ENCODE results near the gene PVRIG.
"Not testable (repeated sequence)": the region's sequence is repeated elsewhere in the genome, so short reads cannot be mapped to it uniquely, and the experiment has no call there.

The PVRIG gene

DNA sequence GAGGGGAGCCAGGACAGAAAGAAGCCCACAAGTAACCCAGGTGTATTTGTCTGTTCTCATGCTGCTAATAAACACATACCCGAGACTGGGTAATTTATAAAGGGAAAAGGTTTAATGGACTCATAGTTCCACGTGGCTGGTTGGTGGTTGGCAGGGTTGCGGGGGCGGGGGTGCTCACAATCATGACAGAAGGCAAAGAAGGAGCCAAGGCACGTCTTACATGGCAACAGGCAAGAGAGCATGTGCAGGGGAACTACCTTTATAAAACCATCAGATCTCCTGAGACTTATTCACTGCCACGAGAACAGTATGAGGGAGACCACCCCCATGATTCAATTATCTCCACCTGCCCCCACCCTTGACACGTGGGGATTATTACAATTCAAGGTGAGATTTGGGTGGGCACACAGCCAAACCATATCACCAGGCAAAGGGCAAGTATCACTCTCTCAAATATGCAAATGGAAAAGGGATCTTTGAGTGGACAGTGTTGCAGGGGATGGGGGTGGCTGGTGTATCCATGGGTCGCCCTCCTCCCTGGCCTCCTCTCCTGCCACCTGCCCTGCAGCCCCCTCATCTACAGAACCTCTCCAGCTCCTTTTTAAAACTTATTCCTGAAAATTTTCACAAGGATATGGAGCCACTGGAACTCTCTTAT, 15.0 kb downstream of the PVRIG start:
- DNase-seq (ENCODE audit: low read depth, low spot score) = not testable (repeated sequence)

DNA sequence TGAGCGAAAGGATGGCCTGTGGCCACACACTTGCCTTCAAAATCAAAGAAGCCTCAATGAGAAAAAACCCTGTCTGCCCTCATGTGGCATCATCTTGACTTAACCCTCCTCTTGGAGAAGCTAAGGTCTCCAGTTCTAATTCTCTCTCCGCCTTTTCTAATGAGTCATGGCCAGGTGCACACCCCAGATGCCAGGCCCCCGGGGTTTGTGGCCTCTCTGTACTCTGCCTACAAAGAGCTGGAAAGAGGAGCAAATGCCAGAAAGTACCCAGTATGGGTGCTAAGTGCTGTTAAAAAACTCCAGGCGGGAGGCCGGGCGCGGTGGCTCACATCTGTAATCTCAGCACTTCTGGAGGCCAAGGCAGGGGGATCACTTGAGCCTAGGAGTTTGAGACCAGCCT, 20.2 kb downstream of the PVRIG start:
- DNase-seq (ENCODE audit: low read depth, low spot score) = not testable (repeated sequence)

DNA sequence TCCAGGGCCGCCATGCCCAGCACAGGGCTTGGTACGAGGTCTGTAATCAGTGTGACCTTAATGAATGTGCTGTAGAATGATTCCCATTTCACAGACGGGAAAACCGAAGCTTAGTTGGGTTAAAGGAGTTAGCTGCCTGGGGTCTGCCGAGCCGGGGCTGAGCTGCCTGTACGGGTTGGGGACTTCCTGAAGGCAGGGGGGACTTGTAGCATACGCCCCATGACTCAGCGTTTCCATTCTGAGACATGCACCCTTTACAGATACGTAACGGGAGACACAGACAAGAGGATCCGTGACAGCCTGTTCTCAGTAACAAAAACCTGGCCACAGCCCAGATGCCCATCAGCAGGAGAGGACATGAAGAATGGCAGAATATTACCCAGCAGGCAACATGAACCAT, 23.6 kb downstream of the PVRIG start:
- DNase-seq (ENCODE audit: low read depth, low spot score) = not testable (repeated sequence)

DNA sequence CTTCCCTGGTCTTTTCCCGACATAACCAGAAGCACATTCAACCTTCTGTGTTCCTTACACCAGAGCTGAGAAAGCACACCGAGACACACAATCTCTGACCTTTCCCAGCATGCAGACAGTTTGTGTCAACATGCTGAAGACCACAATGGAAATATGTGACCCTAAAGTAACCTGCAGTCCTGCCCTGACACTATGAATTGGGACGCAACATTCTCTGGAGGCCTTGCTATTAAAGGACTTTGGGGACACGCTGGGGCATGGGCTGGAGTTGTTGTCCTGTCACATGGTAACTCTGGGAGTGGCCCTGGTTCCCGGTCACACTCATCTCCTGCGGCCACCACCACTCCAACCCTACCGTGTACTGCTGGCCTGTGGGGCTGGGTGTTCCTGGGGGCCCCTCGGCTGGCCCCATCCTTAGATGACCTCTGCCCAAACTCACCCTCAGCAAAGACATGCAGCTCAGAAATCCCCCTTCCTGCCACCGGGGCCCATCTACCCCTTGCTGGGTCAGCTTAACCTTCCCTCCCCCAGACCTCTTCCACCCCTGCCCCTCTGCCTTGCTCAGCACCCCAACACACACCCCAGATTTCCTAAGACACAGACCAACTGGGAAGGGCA, 25.3 kb downstream of the PVRIG start:
- not testable (repeated sequence) for DNase-seq (ENCODE audit: low read depth, low spot score)

DNA sequence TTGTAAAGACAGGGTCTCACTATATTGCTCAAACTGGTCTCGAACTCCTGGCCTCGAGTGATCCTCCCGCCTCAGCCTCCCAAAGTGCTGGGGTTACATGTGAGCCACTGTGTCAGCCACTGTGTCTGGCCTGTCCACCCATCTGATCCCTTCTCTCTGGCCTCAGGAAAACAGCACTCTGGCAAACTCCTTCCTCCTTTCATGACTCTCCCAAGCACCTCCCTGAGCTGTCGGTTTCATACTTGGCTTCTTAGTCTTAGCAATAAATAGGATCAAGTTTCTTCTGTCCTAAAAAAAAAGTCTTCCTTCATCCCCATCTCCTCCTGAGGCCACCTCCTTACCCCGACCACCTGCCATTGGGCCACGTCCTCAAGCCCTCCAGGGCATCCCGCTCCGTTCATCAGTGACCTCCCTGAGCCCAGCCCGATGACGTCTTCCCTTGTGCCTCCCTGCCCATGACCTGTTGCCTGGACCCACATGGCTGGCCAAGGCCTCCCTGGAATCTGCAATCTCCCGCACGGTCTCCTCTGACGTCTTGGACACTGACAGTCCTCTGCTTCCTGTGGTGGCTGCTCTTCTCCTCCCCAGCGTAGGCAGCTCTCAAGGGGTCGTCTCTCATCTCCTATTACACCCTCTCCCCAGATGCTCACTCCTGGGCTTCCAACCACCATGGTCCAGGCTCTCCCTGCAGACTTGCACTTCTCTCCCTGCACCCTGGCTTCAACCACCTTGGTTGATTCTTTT, 26.5 kb downstream of the PVRIG start:
- not testable (repeated sequence) for DNase-seq (ENCODE audit: low read depth, low spot score)

DNA sequence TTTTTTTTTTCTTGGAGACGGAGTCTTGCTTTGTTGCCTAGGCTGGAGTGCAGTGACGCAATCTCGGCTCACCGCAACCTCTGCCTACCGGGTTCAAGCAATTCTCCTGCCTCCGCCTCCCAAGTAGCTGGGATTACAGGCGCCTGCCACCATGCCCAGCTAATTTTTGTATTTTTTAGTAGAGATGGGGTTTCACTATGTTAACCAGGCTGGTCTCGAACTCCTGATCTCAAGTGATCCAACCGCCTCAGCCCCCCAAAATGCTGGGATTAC, 27.1 kb downstream of the PVRIG start:
- DNase-seq (ENCODE audit: low read depth, low spot score) = not testable (repeated sequence)

DNA sequence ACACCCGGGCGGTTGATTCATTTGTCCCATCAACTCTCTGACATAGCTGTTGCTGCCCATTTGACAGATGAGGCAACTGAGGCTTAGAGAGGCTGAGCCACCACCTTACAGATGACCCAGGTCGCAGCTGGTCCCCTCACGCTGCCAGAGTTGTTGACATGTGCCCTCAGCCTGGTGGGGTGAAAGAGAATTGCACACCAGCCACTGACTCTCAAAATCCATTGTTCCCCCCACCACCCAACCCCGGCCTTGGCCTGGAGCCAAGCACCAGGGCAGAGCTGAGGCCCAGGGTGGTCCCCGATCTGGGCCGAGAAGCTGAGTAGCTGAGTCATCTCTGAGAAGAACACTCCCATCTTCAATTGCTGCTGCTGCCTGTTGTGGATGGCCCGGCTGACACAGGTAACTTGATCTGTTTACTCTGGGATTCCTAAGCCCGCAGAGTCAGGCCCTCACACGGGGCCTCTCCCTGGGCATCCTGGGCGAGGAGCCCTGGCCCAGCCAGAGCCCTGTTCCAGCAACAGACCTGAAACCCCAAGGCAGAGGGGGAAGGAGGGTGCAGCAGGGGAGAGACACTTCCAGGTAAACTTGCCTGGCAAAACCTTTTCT, 27.5 kb downstream of the PVRIG start:
- peak; percentile 53 for DNase-seq (ENCODE audit: low read depth, low spot score)

DNA sequence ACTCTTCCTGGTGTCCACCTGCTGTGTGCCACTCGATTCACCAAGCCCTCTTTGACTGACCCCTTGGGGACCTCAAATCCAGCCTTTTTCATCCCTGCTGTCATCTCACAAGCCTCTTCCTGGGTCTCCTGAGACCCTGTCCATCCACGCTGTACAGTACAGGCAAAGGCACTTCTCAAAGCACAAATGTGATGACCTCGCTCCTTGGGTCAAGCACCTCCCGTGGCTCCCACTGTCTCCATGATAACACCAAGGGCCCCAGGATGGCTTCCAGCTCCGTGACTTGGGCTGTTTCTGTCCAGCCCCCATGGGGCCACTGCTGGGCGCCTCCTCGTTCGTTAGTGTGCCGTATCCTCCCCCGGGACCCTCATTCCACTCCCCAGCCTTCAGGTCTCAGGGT, 28.7 kb downstream of the PVRIG start:
- no peak for DNase-seq (ENCODE audit: low read depth, low spot score)

DNA sequence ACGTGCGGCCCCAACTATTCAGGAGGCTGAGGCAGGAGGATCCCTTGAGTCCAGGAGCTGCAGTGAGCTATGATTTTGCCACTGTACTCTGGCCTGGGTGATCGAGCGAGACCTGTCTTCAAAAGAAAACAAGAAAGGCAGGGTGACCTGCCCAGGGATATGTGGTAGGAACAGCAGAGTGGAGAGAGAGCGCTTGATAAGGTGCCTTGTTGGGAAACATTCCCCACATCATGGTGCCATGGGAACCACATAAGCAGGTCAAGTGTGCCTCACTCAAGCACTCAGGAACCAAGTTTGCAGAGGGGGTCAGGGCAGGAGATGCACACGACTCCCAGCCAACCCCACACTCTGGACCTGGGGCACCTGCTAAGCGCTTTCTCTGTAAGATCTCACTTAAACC, 37.3 kb downstream of the PVRIG start:
- DNase-seq (ENCODE audit: low read depth, low spot score) = no peak

DNA sequence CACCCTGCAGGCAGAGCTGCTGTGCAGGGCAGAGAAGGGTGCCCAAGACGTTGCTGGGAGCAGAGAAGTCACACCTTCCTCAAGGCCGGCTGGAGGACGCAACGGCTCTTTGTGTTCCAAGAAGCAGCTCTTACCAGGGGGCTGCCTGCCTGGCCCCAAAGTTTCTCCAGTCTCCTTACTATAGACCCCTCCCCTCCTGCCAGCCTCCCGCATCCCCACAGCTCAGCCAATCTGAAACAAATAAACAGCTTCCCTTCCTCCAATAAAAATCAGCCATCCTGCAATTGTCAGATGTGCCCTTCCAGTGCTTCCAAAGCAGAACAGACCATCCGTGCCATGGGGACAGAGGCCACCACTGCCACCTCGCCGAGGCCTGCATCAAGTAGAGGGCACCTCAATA, 40.2 kb downstream of the PVRIG start:
- not testable (repeated sequence) for DNase-seq (ENCODE audit: low read depth, low spot score)

DNA sequence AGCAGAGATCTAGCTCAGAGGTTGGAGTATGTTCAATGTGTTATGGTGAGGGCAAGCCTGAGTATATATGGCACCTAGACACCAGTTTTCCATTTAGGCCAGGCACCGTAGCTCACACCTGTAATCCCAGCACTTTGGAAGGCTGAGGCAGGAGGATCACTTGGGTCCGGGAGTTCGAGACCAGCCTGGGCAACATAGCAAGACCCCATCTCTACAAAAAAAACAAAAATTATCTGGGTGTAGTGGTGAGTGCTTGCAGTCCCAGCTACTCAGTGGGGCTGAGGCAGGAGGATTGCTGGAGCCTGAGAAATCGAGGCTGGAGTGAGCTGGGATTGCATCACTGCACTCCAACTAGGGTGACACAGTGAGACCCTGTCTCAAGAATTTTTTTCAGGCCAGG, 43.1 kb downstream of the PVRIG start:
- not testable (repeated sequence) for DNase-seq (ENCODE audit: low read depth, low spot score)

DNA sequence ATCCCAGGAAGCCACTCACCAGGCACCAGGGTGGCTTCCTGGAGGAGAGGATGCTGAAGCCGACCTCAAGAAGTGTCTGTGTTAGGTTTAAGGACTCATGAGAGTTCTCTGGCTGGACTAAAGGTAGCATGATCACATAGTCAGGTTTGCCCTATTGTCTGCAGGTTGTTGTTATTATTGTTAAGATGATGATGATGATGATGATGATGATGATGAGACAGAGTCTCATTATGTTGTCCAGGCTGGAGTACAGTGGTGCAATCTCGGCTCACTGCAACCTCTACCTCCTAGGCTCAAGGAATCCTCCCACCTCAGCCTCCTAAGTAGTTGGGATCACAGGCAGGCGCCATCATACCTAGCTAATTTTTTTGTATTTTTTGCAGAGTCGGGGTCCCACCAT, 44.5 kb downstream of the PVRIG start:
- DNase-seq (ENCODE audit: low read depth, low spot score) = not testable (repeated sequence)

DNA sequence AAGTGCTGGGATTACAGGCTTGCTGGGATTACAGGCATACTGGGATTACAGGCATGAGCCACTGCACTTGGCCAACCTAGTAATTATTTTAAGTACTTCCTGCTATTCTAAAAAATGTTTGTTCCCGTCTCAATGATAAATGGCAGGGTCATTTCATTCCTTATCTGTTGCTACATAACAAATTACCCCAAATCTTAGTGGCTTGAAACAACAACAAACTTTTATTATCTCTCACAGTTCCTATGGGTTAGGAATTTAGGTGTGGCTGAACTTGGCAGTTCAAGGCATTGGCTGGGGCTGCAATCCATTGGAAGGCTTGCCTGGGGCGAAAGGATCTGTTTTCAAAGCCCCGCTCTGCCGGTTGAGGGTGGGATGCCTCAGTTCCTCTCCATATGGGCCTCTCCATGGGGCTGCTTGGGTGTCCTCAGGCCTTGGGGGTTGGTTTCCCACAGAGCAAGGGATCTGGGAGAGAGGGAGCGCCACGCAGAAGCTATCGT, 45.0 kb downstream of the PVRIG start:
- DNase-seq (ENCODE audit: low read depth, low spot score) = not testable (repeated sequence)

DNA sequence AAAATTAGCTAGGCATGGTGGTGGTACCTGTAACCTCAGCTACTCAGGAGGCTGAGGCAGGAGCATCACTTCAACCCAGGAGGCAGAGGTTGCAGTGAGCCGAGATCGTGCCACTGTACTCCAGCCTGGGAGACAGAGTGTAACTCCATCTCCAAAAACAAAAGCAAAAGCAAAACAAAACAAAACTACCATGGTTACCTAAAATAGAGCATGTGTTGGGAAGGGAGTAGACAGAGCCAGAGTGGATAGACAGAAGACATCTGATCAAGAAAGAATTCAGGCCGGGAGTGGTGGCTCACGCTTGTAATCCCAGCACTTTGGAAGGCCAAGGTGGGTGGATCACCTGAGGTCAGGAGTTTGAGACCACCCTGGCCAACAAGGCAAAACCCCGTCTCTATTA, 46.1 kb downstream of the PVRIG start:
- DNase-seq (ENCODE audit: low read depth, low spot score) = not testable (repeated sequence)

DNA sequence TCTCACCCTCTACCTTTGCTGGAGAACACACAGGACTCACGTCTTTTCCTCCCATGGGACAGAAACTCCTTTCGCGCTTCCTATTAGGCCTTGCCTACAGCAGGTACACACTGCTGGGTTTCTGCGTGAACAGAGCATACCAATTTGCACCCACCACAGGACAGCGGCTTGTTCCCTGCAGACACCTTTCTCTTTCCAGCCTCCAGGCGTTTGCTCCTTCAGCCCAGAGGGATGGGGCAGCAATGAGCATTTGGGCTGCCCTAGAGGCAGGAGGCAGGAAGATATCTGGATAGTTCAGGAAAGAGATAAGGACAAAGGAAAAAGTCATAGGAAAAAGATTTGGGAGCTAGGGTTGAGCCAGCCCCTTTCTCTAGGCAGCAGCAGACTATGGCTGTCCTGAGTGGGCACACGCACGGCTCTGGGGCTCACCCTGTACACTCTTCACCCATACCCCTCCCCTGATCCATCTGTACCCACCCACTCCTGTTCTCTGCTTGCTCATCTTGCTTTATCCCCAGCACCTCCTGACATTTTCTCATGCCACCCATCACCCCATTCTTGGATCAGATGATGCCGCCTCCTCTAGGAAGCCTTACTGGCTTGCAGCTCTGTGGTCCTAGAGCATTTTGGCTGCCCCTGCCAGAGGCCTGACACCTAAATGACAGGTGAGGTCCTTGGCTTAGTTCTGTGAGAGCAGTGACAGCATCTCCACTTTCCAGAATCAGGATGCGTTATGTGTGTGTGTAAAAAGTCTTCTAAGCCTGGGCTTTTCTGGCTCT, 47.0 kb downstream of the PVRIG start:
- no peak for DNase-seq (ENCODE audit: low read depth, low spot score)

DNA sequence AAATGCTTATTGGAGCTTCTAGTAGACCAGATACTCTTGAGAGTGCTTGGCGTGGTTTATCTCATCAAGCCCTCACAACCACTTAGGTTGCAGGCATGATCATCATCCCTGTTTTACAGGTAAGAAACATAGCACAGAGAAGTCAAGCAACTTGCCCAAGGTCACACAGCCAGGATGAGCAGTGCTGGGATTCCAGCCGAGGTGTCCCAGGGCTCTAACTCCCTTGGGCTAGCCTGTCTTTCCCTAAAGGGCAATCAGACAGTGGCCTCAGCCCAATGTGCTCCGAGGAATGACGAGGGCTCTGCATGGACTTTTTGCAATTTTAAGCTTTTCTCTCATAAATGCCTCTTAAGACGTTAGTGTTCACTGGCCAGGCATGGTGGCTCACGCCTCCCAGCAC, 47.9 kb downstream of the PVRIG start:
- DNase-seq (ENCODE audit: low read depth, low spot score) = no peak

DNA sequence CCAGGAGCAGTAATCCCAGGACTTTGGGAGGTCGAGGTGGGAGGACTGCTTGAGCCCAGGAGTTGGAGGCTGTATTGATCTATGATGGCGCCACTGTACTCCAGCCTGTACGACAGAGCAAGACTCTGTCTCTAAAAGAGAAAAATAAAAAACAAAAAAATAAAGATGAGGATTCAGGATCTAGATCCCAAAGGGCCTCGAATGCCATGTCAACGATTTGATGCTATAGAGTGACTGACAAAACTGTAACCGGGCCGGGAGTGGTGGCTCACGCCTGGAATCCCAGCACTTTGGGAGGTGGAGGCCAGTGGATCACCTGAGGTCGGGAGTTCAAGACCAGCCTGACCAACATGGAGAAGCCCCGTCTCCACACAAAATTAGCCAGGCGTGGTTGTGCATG, 49.1 kb downstream of the PVRIG start:
- not testable (repeated sequence) for DNase-seq (ENCODE audit: low read depth, low spot score)

DNA sequence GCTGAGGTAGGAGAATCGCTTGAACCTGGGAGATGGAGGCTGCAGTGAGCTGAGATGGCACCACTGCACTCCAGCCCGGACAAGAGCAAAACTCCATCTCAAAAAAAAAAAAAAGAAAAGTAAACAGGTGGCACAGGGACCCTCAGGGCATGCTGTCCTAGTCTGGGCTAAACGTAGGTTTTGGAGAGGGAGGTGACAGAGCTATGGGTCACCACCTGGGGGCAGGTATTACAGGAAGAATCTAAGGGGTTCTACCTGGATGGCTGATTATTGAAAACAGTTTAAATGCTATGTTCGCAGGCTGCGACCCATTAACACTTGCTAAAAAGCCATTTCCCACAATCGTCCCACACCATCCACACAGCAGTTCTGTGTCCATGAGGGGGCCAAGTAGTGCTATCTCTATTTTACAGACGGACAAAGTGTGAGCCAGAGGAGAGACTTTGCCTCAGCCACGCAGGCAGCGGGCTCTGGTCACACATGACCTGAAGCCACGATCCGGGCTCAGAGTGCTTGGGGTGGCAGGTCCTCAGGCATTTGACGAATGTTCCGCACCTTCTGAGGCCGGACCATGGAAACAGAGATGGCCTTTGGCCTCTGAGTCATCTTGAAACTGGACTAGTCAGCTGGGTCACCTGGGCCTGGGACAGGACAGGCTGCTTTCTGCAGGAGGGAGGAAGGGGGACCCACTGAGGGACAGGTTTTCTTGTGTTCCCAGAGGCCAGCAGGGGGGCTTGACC, 49.7 kb downstream of the PVRIG start:
- not testable (repeated sequence) for DNase-seq (ENCODE audit: low read depth, low spot score)

DNA sequence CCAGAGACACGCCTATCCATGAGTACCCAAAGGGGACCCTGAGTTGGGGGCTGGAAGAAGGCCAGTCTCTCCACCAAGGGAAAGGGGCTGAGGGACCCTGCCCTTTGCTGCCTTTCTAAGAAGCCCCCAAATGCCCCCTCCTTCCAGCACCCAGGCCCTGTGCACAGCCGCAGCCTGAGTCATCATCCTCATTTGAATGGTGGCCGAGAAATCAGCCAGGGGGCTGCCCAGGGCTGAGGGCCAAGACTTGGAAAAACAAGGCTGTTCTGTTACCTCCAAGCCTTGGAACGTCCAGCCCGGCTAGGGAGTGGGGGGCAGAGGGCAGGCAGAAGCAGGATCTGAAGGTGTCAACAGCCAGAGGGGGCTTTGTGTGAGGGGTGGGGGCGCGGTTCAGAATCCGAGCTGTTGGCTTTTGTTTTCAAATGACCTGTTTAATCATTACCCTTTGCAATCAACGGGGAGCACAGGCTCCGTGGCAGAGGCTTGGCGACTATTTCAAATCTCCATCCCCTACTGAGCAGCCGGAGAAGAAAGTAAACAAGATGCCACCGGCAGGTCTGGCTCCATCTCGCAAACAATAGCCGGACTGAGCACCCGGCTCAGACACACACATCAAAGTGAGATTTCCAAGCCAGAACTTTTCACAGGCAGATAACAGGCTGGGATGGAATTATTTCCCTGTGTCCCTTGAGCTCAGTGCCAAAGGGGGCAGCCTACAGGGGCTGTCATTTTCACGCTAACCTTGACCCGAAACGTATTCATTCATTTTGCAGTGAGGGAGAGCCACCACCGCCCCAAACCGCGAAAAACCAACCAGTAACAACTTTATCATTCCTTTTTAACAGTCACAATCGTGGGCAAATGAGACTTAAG, 50.5 kb downstream of the PVRIG start:
- not testable (repeated sequence) for DNase-seq (ENCODE audit: low read depth, low spot score)

Data from brain pericyte (primary cell).